Tibial nerve (tissue), 4 donors: ENCODE data around the gene PCBP3. TPM values are rescaled to one million over a fixed set of nuclear protein-coding genes. Genes with fewer than 3 reads are reported as not detected.

ENCODE experiments used
- DNase-seq, 2 donors: peaks; one replicate each; pipeline ENCODE4 v3.0.0-alpha.2; 2019; ENCODE audit warnings: low spot score in 2 of 2
- H3K27ac ChIP-seq, 4 donors: fragments of 200-600 bp; sonication (generic) in 3 of 4; one replicate each; pipeline ENCODE4 v1.5.1; 2017 to 2019; ENCODE audit warnings: mild to moderate bottlenecking in 1 of 4
- H3K27me3 ChIP-seq, 2 donors: fragments of 200-600 bp; sonication (generic) in 1 of 2; one replicate each; pipeline versions ENCODE4 v1.5.1 to v1.6.0; 2017 to 2019
- H3K36me3 ChIP-seq, 3 donors: fragments of 200-600 bp; sonication (generic); one replicate each; pipeline ENCODE4 v1.5.1; 2018 to 2019
- H3K4me1 ChIP-seq, 4 donors: fragments of 200-600 bp; sonication (generic) in 3 of 4; one replicate each; pipeline ENCODE4 v1.5.1; 2017 to 2019
- H3K4me3 ChIP-seq, 4 donors: fragments of 200-600 bp; sonication (generic) in 3 of 4; one replicate each; pipeline ENCODE4 v1.5.1; 2017 to 2019; ENCODE audit warnings: mild to moderate bottlenecking in 1 of 4, moderate library complexity in 1 of 4
- H3K9me3 ChIP-seq, 4 donors: fragments of 200-600 bp; sonication (generic) in 3 of 4; one replicate each; pipeline ENCODE4 v1.5.1; 2017 to 2019
- CTCF ChIP-seq, 5 experiments: fragments of 200-600 bp in 3 of 5; fragments of 450-650 bp in 2 of 5; sonication (generic) in 3 of 5; IDR thresholded peaks; one replicate each; pipeline ENCODE4 v1.5.1; 2016 to 2019; ENCODE audit warnings: antibody characterized with exemption in 5 of 5, mild to moderate bottlenecking in 3 of 5, moderate library complexity in 2 of 5
- EP300 ChIP-seq, 2 donors: sonication (generic); formaldehyde crosslinking; IDR thresholded peaks; one replicate each; pipeline ENCODE4 v1.6.1; 2017; ENCODE audit warnings: antibody characterized with exemption in 2 of 2, mild to moderate bottlenecking in 1 of 2
- POLR2A ChIP-seq, 2 donors: fragments of 450-650 bp; IDR thresholded peaks; one replicate each; pipeline ENCODE4 v1.6.1; 2017; ENCODE audit warnings: antibody characterized with exemption in 2 of 2, mild to moderate bottlenecking in 2 of 2, moderate library complexity in 2 of 2
- WGBS, 2 donors: methylation state at CpG; one replicate each; pipeline ENCODE4 v1.1.5; 2018; 5-methylcytosine and 5-hydroxymethylcytosine counted together
- total RNA-seq, 4 donors: library from RNA; depleted of rRNA; stranded (reverse); fragments of >200 nt; gene quantifications; one replicate each; pipeline ENCODE4 v1.1.0, GENCODE V29; 2016

Gene PCBP3
- total RNA-seq, 4 donors from 2014 or later: 4.2 to 13.4 (median 9.6) TPM

GRCh38 chr21:45772180-45772579, 128.7 kb downstream of the PCBP3 start:
- Histone ChIP-seq H3K27ac (no peak overlapping the region), H3K4me3 (no peak overlapping the region), H3K36me3 (no peaks in the 10 kb centered on the region), H3K4me1 (peaks cover 0 to 4% (median 0%) of the 10 kb centered on the region in 4 donors), H3K9me3 (peaks cover 0 to 26% (median 7%) of the 10 kb centered on the region in 4 donors), H3K27me3 (no peaks in the 10 kb centered on the region)
- DNase-seq: no peak
- TF ChIP-seq CTCF (IDR thresholded peaks at IDR 0.05) (no peak), EP300 (IDR thresholded peaks at IDR 0.05) (no peak), POLR2A (IDR thresholded peaks at IDR 0.05) (no peak)

- no peak overlapping the region for H3K4me3 ChIP-seq
- H3K4me1 ChIP-seq: no peaks in the 10 kb centered on the region
- no peaks in the 10 kb centered on the region for H3K36me3 ChIP-seq
- peaks cover 0 to 37% (median 11%) of the 10 kb centered on the region in 4 donors for H3K9me3 ChIP-seq
- no peaks in the 10 kb centered on the region for H3K27me3 ChIP-seq
- H3K27ac ChIP-seq: no peak overlapping the region
- TF ChIP-seq EP300 (IDR thresholded peaks at IDR 0.05): peak in 1 of 2 donors; percentile 7
- TF ChIP-seq CTCF (IDR thresholded peaks at IDR 0.05): no peak
- 83 to 92% methylated on average over 5 of the region's 5 CpGs for WGBS, 2 donors
- no peak for DNase-seq
Measured at GRCh38 chr21:45774291-45774690, 130.8 kb downstream of the PCBP3 start.

GRCh38 chr21:45776971-45777370, 133.4 kb downstream of the PCBP3 start:
- Histone ChIP-seq H3K4me1 (no peaks in the 10 kb centered on the region), H3K9me3 (peaks cover 0 to 37% (median 11%) of the 10 kb centered on the region in 4 donors), H3K27ac (no peak overlapping the region), H3K27me3 (no peaks in the 10 kb centered on the region), H3K4me3 (no peak overlapping the region), H3K36me3 (no peaks in the 10 kb centered on the region)
- 83 to 86% methylated on average over 1 of the region's 1 CpG for WGBS, 2 donors
- no peak for DNase-seq
- TF ChIP-seq POLR2A (IDR thresholded peaks at IDR 0.05) (no peak), EP300 (IDR thresholded peaks at IDR 0.05) (no peak), CTCF (IDR thresholded peaks at IDR 0.05) (no peak)

- Histone ChIP-seq H3K4me3 (no peak overlapping the region), H3K27me3 (no peaks in the 10 kb centered on the region), H3K4me1 (no peaks in the 10 kb centered on the region), H3K9me3 (peaks cover 0 to 28% (median 8%) of the 10 kb centered on the region in 4 donors), H3K27ac (no peak overlapping the region), H3K36me3 (no peaks in the 10 kb centered on the region)
- 92 to 100% methylated on average over 1 of the region's 1 CpG for WGBS, 2 donors
- no peak for TF ChIP-seq POLR2A (IDR thresholded peaks at IDR 0.05)
- TF ChIP-seq CTCF (IDR thresholded peaks at IDR 0.05): no peak
- no peak for TF ChIP-seq EP300 (IDR thresholded peaks at IDR 0.05)
- no peak for DNase-seq
Measured at GRCh38 chr21:45778686-45779085, 135.2 kb downstream of the PCBP3 start.

- TF ChIP-seq CTCF (IDR thresholded peaks at IDR 0.05) (no peak), EP300 (IDR thresholded peaks at IDR 0.05) (no peak), POLR2A (IDR thresholded peaks at IDR 0.05) (no peak)
- H3K27ac ChIP-seq: no peak overlapping the region
- no peak for DNase-seq
- H3K4me3 ChIP-seq: no peak overlapping the region
- H3K9me3 ChIP-seq: peaks cover 0 to 22% (median 8%) of the 10 kb centered on the region in 4 donors
- no peaks in the 10 kb centered on the region for H3K4me1 ChIP-seq
- no peaks in the 10 kb centered on the region for H3K27me3 ChIP-seq
- WGBS, 2 donors: 76 to 82% methylated on average over 3 of the region's 3 CpGs
- no peaks in the 10 kb centered on the region for H3K36me3 ChIP-seq
Measured at GRCh38 chr21:45779226-45779625, 135.7 kb downstream of the PCBP3 start.
